Psoas muscle (tissue), 8 donors: ENCODE data around the gene EXOC3L4. TPM values are rescaled to one million over a fixed set of nuclear protein-coding genes. Genes with fewer than 3 reads are reported as not detected.
"Not testable (repeated sequence)": the region's sequence is repeated elsewhere in the genome, so short reads cannot be mapped to it uniquely, and the experiment has no call there.

Experiments
- ATAC-seq, 4 donors: fragments of 200-7000 bp; cut with Tn5 transposase; one replicate each; pipeline ENCODE4 v1.9.1; 2020; ENCODE audit warnings: moderate library complexity in 3 of 4, mild to moderate bottlenecking in 2 of 4
- DNase-seq, 2 donors: peaks; one replicate each; pipeline ENCODE4 v3.0.0-alpha.2; 2020
- H3K27ac ChIP-seq: fragments of 200-600 bp; one replicate; pipeline ENCODE4 v1.8.0; 2022
- H3K27me3 ChIP-seq, 3 donors: fragments of 200-600 bp in 1 of 3; one replicate each; pipeline versions ENCODE4 v1.6.1 to v1.8.0; 2013 to 2022; ENCODE audit warnings: low read length in 2 of 3, mild to moderate bottlenecking in 2 of 3, moderate library complexity in 1 of 3; ENCODE audit not compliant: insufficient read depth in 3 of 3
- H3K36me3 ChIP-seq, 2 donors: fragments of 200-600 bp in 1 of 2; one replicate each; pipeline versions ENCODE4 v1.6.1 to v1.8.0; 2013 to 2022; ENCODE audit warnings: low read depth in 1 of 2, mild to moderate bottlenecking in 1 of 2, moderate library complexity in 1 of 2; ENCODE audit not compliant: insufficient read depth in 1 of 2
- H3K4me1 ChIP-seq: fragments of 200-600 bp; one replicate; pipeline ENCODE4 v1.8.0; 2022
- H3K4me3 ChIP-seq: fragments of 200-600 bp; one replicate; pipeline ENCODE4 v1.8.0; 2022; ENCODE audit warnings: mild to moderate bottlenecking
- H3K9me3 ChIP-seq: fragments of 200-600 bp; one replicate; pipeline ENCODE4 v1.8.0; 2022
- CTCF ChIP-seq: fragments of 200-600 bp; IDR thresholded peaks from one replicate; pipeline ENCODE4 v1.8.0; 2022; ENCODE audit warnings: antibody characterized with exemption
- WGBS, 3 donors: extraction: QIAGEN DNeasy Blood & Tissue Kit; methylation state at CpG; one replicate each; pipeline versions ENCODE4 v1.1.6 to v1.1.7; 2013; 5-methylcytosine and 5-hydroxymethylcytosine counted together
- intact Hi-C, 2 donors: fragments of 100-400 bp; cut with DNase I; formaldehyde crosslinking; loops; one replicate each; pipeline versions ENCODE4 v1.11.0 to v1.14.2; 2022
- long read RNA-seq, 2 donors: library from polyadenylated mRNA; unstranded; transcript quantifications; one replicate each; pipeline ENCODE4 v2.0.0, GENCODE V29; 2021
- polyA plus RNA-seq, 3 donors: library from polyadenylated mRNA; stranded (reverse); fragments of 200-250 nt; gene quantifications; one replicate each; pipeline ENCODE4 v1.2.3, GENCODE V29; 2013
- total RNA-seq, 4 donors: library from RNA; stranded (reverse); fragmentation: NEBNext Ultra II Directional in 2 of 4; extraction: Animal tissue kit (Norgen Biotek cat#: 25700) in 2 of 4; gene quantifications; one replicate each; pipeline versions ENCODE4 v1.2.1 to v1.2.4, GENCODE V29; 2021 to 2023
- donor health status: healthy with polysubstance abuse.
- donor health status: DM: no; HTN: no; CAD: no; lungs with moderate emphysema.
- donor health status: Bipolar disorder and iron deficiency.
- donor health status: healthy.
- donor health status: DM: yes; HTN: yes; CAD: no.
- donor health status: DM: no; HTN: no; CAD: no.
- donor health status: DM: no; HTN: no; CAD: no.
- donor health status: DM: yes; HTN: yes; CAD: no.

EXOC3L4 gene
- total RNA-seq = under 1 TPM in 2 of 4 donors, not detected in 2; 0.23 to 0.30 TPM
- polyA plus RNA-seq = under 1 TPM in 2 of 3 donors, not detected in 1; 0.12 to 0.33 TPM
- long read RNA-seq, donor 1, partial matches to known transcripts = 0 of 1 reads
- long read RNA-seq, donor 1, other reads (novel, unspliced or antisense) = 1 of 1 reads
- long read RNA-seq, donor 2 = 0 reads

- Histone ChIP-seq H3K9me3 (peaks cover 4% of the 10 kb centered on the region), H3K27ac (no peak within 1 kb of the TSS), H3K4me1 (no peaks in the 10 kb centered on the region), H3K4me3 (no peak within 1 kb of the TSS), H3K27me3 (peaks cover 0 to 12% (median 4%) of the 10 kb centered on the region in 3 donors), H3K36me3 (no peaks in the 10 kb centered on the region)
- 47 to 63% (median 59%) methylated on average over 19 to 23 of the region's 23 CpGs for WGBS, 3 donors
- no peak for DNase-seq
- no peak for TF ChIP-seq CTCF
- ATAC-seq = no peak
- intact Hi-C loops = loop anchor here in 1 of 2 donors (5.0 kb wide), 1 partner anchor 133 kb away; no protein-coding TSS in a partner anchor
Observed at GRCh38 chr14:103094406-103095209, at the start of gene EXOC3L4. TSS of gene EXOC3L4 (plus strand) at chr14:103094725. CDS start at chr14:103100220, 5,495 bp downstream.

GRCh38 chr14:103045371-103045869 is 49.1 kb upstream of the EXOC3L4 start:
- DNase-seq (no peak), ATAC-seq (no peak)
- no peaks in the 10 kb centered on the region for H3K27me3 ChIP-seq
- no peak overlapping the region for H3K27ac ChIP-seq
- H3K4me3 ChIP-seq = no peak overlapping the region
- WGBS, 3 donors = 44 to 50% (median 45%) methylated on average over 15 of the region's 15 CpGs
- peaks cover 4 to 7% of the 10 kb centered on the region in 2 donors for H3K36me3 ChIP-seq
- peaks cover 24% of the 10 kb centered on the region for H3K4me1 ChIP-seq
- intact Hi-C loops = loop anchor here in 1 of 2 donors (10.0 kb wide), 1 partner anchor 851 kb away; no protein-coding TSS in a partner anchor
- H3K9me3 ChIP-seq = no peaks in the 10 kb centered on the region
- TF ChIP-seq CTCF = no peak

GRCh38 chr14:103047453-103047852 is 47.1 kb upstream of the EXOC3L4 start:
- intact Hi-C loops = loop anchor here in 1 of 2 donors (10.0 kb wide), 1 partner anchor 853 kb away; no protein-coding TSS in a partner anchor
- not testable (repeated sequence) for H3K9me3 ChIP-seq, H3K36me3 ChIP-seq, H3K27me3 ChIP-seq, DNase-seq, ATAC-seq, H3K4me3 ChIP-seq, H3K27ac ChIP-seq
- H3K4me1 ChIP-seq = peaks cover 30% of the 10 kb centered on the region
- WGBS, 3 donors = 93 to 97% (median 96%) methylated on average over 8 of the region's 8 CpGs

GRCh38 chr14:103050935-103051334 is 43.6 kb upstream of the EXOC3L4 start:
- H3K4me1 ChIP-seq = peaks cover 44% of the 10 kb centered on the region
- WGBS, 3 donors = 73 to 79% (median 78%) methylated on average over 5 of the region's 5 CpGs
- no peaks in the 10 kb centered on the region for H3K9me3 ChIP-seq
- DNase-seq (no peak), ATAC-seq (no peak)
- H3K4me3 ChIP-seq = no peak overlapping the region
- H3K27ac ChIP-seq = no peak overlapping the region
- intact Hi-C loops = no loop called here
- peaks cover 0 to 4% of the 10 kb centered on the region in 2 donors for H3K36me3 ChIP-seq
- H3K27me3 ChIP-seq = no peaks in the 10 kb centered on the region
- no peak for TF ChIP-seq CTCF

- no peaks in the 10 kb centered on the region for H3K9me3 ChIP-seq
- intact Hi-C loops = no loop called here
Observed at GRCh38 chr14:103052407-103052806, 42.1 kb upstream of the EXOC3L4 start.

More at GRCh38 chr14:103052407-103052806, 42.1 kb upstream of the EXOC3L4 start:
- Histone ChIP-seq H3K36me3 (peaks cover 0 to 2% of the 10 kb centered on the region in 2 donors), H3K27me3 (no peaks in the 10 kb centered on the region), H3K4me1 (peaks cover 36% of the 10 kb centered on the region), H3K27ac (no peak overlapping the region), H3K4me3 (no peak overlapping the region)
- 78 to 84% (median 83%) methylated on average over 10 of the region's 10 CpGs for WGBS, 3 donors
- TF ChIP-seq CTCF = no peak
- DNase-seq (no peak), ATAC-seq (no peak)
